Natural killer cell (primary cell): ENCODE measurements around the gene SON. TPM values are rescaled to one million over a fixed set of nuclear protein-coding genes. Genes with fewer than 3 reads are reported as not detected.

Experiments
- ATAC-seq, 3 donors: fragments of 150-1000 bp in 2 of 3; fragments of 200-7000 bp in 1 of 3; cut with Tn5 transposase; 1 replicate in 1 of 3; 2 replicates in 2 of 3; pipeline ENCODE4 v1.10.0; 2021; ENCODE audit warnings: mild to moderate bottlenecking in 2 of 3, moderate library complexity in 2 of 3
- DNase-seq, 2 donors: peaks; one replicate each; pipeline versions ENCODE4 v3.0.0 to v3.0.0-alpha.2; 2013 to 2021; ENCODE audit warnings: mixed read lengths in 1 of 2
- H3K27ac ChIP-seq: one replicate; pipeline ENCODE4 v1.5.1; 2013; ENCODE audit warnings: mild to moderate bottlenecking, low read length
- H3K27me3 ChIP-seq: one replicate; pipeline ENCODE4 v1.6.1; 2013; ENCODE audit warnings: low read length; ENCODE audit not compliant: control insufficient read depth, insufficient read depth
- H3K36me3 ChIP-seq: one replicate; pipeline ENCODE4 v1.6.1; 2013; ENCODE audit warnings: low read length; ENCODE audit not compliant: control insufficient read depth, insufficient read depth
- H3K4me1 ChIP-seq: one replicate; pipeline ENCODE4 v1.6.1; 2013; ENCODE audit warnings: low read length; ENCODE audit not compliant: control insufficient read depth, insufficient read depth
- H3K4me3 ChIP-seq: one replicate; pipeline ENCODE4 v1.5.1; 2013; ENCODE audit warnings: low read length
- H3K9me3 ChIP-seq: one replicate; pipeline ENCODE4 v1.6.1; 2013; ENCODE audit warnings: low read length; ENCODE audit not compliant: control insufficient read depth, insufficient read depth
- H3K27ac Mint-ChIP-seq, 2 donors: one replicate each; pipeline ENCODE4 v1.8.0; 2022; ENCODE audit warnings: mild to moderate bottlenecking in 2 of 2, mixed read lengths in 2 of 2, moderate library complexity in 1 of 2
- H3K27me3 Mint-ChIP-seq, 2 donors: one replicate each; pipeline ENCODE4 v1.8.0; 2022; ENCODE audit warnings: low read depth in 2 of 2, mixed read lengths in 2 of 2
- H3K36me3 Mint-ChIP-seq: one replicate; pipeline ENCODE4 v1.8.0; 2022; ENCODE audit warnings: mixed read lengths
- H3K4me1 Mint-ChIP-seq, 2 donors: one replicate each; pipeline ENCODE4 v1.8.0; 2022; ENCODE audit warnings: mixed read lengths in 2 of 2
- H3K4me3 Mint-ChIP-seq: one replicate; pipeline ENCODE4 v1.8.0; 2022; ENCODE audit warnings: mild to moderate bottlenecking, moderate library complexity, mixed read lengths
- H3K9me3 Mint-ChIP-seq, 2 donors: one replicate each; pipeline ENCODE4 v1.8.0; 2022; ENCODE audit warnings: mixed read lengths in 2 of 2
- WGBS: methylation state at CpG from one replicate; pipeline ENCODE4 v1.1.7; 2013; ENCODE audit warnings: missing lambda C conversion rate; ENCODE audit not compliant: insufficient coverage; 5-methylcytosine and 5-hydroxymethylcytosine counted together
- intact Hi-C: fragments of 100-400 bp; cut with micrococcal nuclease; formaldehyde crosslinking; loops from one replicate; pipeline ENCODE4 v1.14.2; 2022
- total RNA-seq, 4 donors: library from RNA; stranded (reverse); fragments of 120-200 nt in 1 of 4; gene quantifications; one replicate each; pipeline versions ENCODE4 v1.2.3 to v1.2.4, GENCODE V29; 2013 to 2022
- TF ChIP-seq, protein P1 (sequence below): fragments of 200-600 bp; IDR thresholded peaks from one replicate; pipeline ENCODE4 v1.8.0; 2022; ENCODE audit warnings: antibody characterized with exemption

SON gene
- total RNA-seq, 3 donors from 2014 or later (not counting 1 experiment from before 2014, with no cell fraction given), result 348 to 442 (median 416) TPM

DNA sequence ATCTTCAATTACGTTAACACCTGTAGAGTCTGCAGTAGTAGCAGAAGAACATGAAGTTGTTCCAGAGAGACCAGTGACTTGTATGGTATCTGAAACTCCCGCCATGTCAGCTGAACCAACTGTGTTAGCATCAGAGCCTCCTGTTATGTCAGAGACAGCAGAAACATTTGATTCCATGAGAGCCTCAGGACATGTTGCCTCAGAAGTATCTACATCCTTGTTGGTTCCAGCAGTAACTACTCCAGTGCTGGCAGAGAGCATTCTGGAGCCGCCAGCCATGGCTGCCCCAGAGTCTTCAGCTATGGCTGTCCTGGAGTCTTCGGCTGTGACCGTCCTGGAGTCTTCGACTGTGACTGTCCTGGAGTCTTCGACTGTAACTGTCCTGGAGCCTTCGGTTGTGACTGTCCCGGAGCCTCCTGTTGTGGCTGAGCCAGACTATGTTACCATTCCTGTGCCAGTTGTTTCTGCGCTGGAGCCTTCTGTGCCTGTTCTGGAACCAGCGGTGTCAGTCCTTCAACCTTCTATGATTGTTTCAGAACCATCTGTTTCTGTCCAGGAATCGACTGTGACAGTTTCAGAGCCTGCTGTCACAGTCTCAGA lies 10.3 kb downstream of the SON start:
- peak overlapping the region; percentile 69 to 75 for H3K27ac Mint-ChIP-seq
- H3K4me3 Mint-ChIP-seq, result no peak overlapping the region
- Histone ChIP-seq H3K9me3 (no peaks in the 10 kb centered on the region), H3K4me1 (peaks cover 4% of the 10 kb centered on the region), H3K4me3 (no peak overlapping the region), H3K27me3 (no peaks in the 10 kb centered on the region), H3K27ac (no peak overlapping the region), H3K36me3 (peaks cover 91% of the 10 kb centered on the region)
- WGBS, result 98% methylated on average over 12 of the region's 12 CpGs
- ATAC-seq (peak in 1 of 3 donors; percentile 15), DNase-seq (no peak)
- H3K4me1 Mint-ChIP-seq, result peaks cover 41 to 53% of the 10 kb centered on the region in 2 donors
- intact Hi-C loops, result no loop called here
- peaks cover 38% of the 10 kb centered on the region for H3K36me3 Mint-ChIP-seq
- TF ChIP-seq, protein P1, sequence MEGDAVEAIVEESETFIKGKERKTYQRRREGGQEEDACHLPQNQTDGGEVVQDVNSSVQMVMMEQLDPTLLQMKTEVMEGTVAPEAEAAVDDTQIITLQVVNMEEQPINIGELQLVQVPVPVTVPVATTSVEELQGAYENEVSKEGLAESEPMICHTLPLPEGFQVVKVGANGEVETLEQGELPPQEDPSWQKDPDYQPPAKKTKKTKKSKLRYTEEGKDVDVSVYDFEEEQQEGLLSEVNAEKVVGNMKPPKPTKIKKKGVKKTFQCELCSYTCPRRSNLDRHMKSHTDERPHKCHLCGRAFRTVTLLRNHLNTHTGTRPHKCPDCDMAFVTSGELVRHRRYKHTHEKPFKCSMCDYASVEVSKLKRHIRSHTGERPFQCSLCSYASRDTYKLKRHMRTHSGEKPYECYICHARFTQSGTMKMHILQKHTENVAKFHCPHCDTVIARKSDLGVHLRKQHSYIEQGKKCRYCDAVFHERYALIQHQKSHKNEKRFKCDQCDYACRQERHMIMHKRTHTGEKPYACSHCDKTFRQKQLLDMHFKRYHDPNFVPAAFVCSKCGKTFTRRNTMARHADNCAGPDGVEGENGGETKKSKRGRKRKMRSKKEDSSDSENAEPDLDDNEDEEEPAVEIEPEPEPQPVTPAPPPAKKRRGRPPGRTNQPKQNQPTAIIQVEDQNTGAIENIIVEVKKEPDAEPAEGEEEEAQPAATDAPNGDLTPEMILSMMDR, result no peak
- no peaks in the 10 kb centered on the region for H3K27me3 Mint-ChIP-seq
- H3K9me3 Mint-ChIP-seq, result no peaks in the 10 kb centered on the region

DNA sequence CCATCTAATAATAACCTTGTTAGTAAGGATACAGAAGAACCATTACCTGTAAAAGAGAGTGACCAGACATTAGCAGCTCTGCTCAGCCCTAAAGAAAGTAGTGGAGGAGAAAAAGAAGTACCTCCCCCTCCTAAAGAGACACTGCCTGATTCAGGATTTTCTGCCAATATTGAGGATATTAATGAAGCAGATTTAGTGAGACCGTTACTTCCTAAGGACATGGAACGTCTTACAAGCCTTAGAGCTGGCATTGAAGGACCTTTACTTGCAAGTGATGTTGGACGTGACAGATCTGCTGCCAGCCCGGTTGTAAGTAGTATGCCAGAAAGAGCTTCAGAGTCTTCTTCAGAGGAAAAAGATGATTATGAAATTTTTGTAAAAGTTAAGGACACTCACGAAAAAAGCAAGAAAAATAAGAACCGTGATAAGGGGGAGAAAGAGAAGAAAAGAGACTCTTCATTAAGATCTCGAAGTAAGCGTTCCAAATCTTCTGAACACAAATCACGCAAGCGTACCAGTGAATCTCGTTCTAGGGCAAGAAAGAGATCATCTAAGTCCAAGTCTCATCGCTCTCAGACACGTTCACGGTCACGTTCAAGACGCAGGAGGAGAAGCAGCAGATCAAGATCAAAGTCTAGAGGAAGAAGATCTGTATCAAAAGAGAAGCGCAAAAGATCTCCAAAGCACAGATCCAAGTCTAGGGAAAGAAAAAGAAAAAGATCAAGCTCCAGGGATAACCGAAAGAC lies 11.6 kb downstream of the SON start:
- TF ChIP-seq, protein P1, result no peak
- Histone ChIP-seq H3K4me1 (peaks cover 4% of the 10 kb centered on the region), H3K4me3 (no peak overlapping the region), H3K9me3 (no peaks in the 10 kb centered on the region), H3K27ac (no peak overlapping the region), H3K36me3 (peaks cover 92% of the 10 kb centered on the region), H3K27me3 (no peaks in the 10 kb centered on the region)
- WGBS, result 95% methylated on average over 18 of the region's 18 CpGs
- H3K4me3 Mint-ChIP-seq, result peak overlapping the region; percentile 62
- no peaks in the 10 kb centered on the region for H3K27me3 Mint-ChIP-seq
- ATAC-seq (no peak), DNase-seq (no peak)
- H3K4me1 Mint-ChIP-seq, result peaks cover 50% of the 10 kb centered on the region in 2 donors
- peak overlapping the region; percentile 12 to 16 for H3K27ac Mint-ChIP-seq
- intact Hi-C loops, result no loop called here
- no peaks in the 10 kb centered on the region for H3K9me3 Mint-ChIP-seq
- peaks cover 34% of the 10 kb centered on the region for H3K36me3 Mint-ChIP-seq

DNA sequence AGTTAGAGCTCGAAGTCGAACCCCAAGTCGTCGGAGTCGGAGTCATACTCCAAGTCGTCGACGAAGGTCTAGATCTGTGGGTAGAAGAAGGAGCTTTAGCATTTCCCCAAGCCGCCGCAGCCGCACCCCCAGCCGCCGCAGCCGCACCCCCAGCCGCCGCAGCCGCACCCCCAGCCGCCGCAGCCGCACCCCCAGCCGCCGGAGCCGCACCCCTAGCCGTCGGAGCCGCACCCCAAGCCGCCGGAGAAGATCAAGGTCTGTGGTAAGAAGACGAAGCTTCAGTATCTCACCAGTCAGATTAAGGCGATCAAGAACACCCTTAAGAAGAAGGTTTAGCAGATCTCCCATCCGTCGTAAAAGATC lies 12.1 kb downstream of the SON start:
- TF ChIP-seq, protein P1, result no peak
- no peak overlapping the region for H3K4me3 Mint-ChIP-seq
- intact Hi-C loops, result no loop called here
- Histone ChIP-seq H3K9me3 (no peaks in the 10 kb centered on the region), H3K36me3 (peaks cover 92% of the 10 kb centered on the region), H3K4me3 (no peak overlapping the region), H3K27me3 (no peaks in the 10 kb centered on the region), H3K4me1 (peaks cover 4% of the 10 kb centered on the region), H3K27ac (no peak overlapping the region)
- peak overlapping the region in 1 of 2 donors; percentile 67 for H3K27ac Mint-ChIP-seq
- H3K36me3 Mint-ChIP-seq, result peaks cover 31% of the 10 kb centered on the region
- H3K9me3 Mint-ChIP-seq, result no peaks in the 10 kb centered on the region
- ATAC-seq (no peak), DNase-seq (no peak)
- peaks cover 44 to 52% of the 10 kb centered on the region in 2 donors for H3K4me1 Mint-ChIP-seq
- WGBS, result 97% methylated on average over 32 of the region's 32 CpGs
- H3K27me3 Mint-ChIP-seq, result no peaks in the 10 kb centered on the region
